Measurements from ENCODE around the gene RNF180.

The RNF180 gene

DNA sequence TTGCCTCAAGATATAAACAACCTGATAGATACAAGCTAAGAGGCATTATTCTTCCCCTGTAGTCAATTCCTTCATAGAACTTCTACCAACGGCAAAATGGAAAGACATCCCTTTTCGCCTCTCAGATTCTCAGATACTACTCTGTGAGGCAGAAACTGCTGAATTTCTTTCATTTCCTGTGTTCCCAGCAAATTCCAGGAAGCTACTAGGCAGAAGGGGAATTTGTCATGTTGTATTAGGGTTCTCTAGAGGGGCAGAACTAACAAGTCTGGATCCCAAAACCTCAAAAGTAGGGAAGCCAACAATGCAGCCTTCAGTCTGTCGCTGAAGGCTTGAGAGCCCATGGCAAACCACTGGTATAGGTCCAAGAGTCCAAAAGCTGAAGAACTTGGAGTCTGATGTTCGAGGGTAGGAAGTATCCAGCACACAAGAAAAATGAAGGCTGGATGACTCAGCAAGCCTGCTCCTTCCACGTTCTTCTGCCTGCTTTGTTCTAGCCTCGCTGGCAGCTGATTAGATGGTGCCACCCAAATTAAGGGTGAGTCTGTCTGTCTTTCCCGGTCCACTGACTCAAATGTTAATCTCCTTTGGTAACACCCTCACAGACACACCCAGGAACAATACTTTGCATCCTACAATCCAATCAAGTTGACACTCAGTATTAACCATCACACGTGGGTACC is 15.2 kb downstream of the RNF180 start:
- H3K4me1 ChIP-seq (ENCODE audit: control insufficient read depth, insufficient read depth, low read length) = no peaks in the 10 kb centered on the region
- H3K9me3 ChIP-seq (ENCODE audit: control insufficient read depth in 2 of 2, low read length in 2 of 2) = no peaks in the 10 kb centered on the region
- no peak overlapping the region for H3K4me3 ChIP-seq (ENCODE audit: low read length in 2 of 2)
- no peak overlapping the region for H3K9ac ChIP-seq (ENCODE audit: low read length in 2 of 2)
- no peaks in the 10 kb centered on the region for H3K36me3 ChIP-seq (ENCODE audit: control insufficient read depth in 2 of 2, insufficient read depth in 2 of 2, low read length in 2 of 2)
- no peak overlapping the region for H3K27ac ChIP-seq (ENCODE audit: low read length)
- H3K27me3 ChIP-seq (ENCODE audit: control insufficient read depth in 1 of 2, insufficient read depth in 2 of 2, low read length in 2 of 2) = no peaks in the 10 kb centered on the region

DNA sequence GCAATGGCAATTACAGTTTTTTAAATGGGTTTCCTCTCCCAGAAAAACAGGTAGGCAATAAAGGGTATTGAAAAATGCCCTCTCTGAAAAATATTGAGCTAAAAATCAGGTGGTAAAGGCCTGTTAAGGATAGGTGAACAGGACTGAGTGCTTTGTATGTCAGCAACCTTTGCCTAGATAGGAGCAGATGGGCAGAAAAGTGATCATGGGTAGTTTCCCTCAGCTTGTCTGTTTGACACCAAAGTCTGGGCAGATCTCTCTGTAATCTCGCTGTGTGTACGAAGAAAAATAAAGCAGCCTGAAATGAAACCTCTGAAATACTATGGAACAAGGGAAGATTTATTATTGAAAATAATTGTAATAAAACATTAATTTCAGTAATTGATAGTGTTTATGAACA is 15.8 kb downstream of the RNF180 start:
- Histone ChIP-seq H3K9ac (ENCODE audit: low read length in 2 of 2) (no peak overlapping the region), H3K4me1 (ENCODE audit: control insufficient read depth, insufficient read depth, low read length) (no peaks in the 10 kb centered on the region), H3K27ac (ENCODE audit: low read length) (no peak overlapping the region)

DNA sequence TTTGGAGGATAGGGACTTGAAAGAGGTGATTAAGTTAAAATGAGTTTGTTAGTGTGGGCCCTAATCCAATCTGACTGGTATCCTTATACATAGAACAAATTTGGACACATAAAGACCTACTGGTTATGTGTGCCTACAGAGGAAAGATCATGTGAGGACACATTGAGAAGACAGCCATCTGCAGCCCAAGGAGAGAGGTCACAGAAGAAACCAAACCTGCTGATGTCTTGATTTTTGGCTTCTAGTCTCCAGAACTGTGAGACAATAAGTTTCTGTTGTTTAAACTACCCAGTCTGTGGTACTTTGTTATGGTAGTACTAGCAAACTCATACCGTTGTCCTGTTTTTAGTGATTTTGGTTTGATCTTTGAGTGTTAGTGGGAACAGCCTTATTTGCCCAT is 18.3 kb downstream of the RNF180 start:
- Histone ChIP-seq H3K4me1 (ENCODE audit: control insufficient read depth, insufficient read depth, low read length) (no peaks in the 10 kb centered on the region), H3K27ac (ENCODE audit: low read length) (no peak overlapping the region), H3K36me3 (ENCODE audit: control insufficient read depth in 2 of 2, insufficient read depth in 2 of 2, low read length in 2 of 2) (no peaks in the 10 kb centered on the region), H3K9ac (ENCODE audit: low read length in 2 of 2) (no peak overlapping the region), H3K9me3 (ENCODE audit: control insufficient read depth in 2 of 2, low read length in 2 of 2) (no peaks in the 10 kb centered on the region), H3K4me3 (ENCODE audit: low read length in 2 of 2) (no peak overlapping the region), H3K27me3 (ENCODE audit: control insufficient read depth in 1 of 2, insufficient read depth in 2 of 2, low read length in 2 of 2) (no peaks in the 10 kb centered on the region)

More for the DNA sequence above, 15.8 kb downstream of the RNF180 start:
- Histone ChIP-seq H3K4me3 (ENCODE audit: low read length in 2 of 2) (no peak overlapping the region), H3K9me3 (ENCODE audit: control insufficient read depth in 2 of 2, low read length in 2 of 2) (no peaks in the 10 kb centered on the region), H3K27me3 (ENCODE audit: control insufficient read depth in 1 of 2, insufficient read depth in 2 of 2, low read length in 2 of 2) (no peaks in the 10 kb centered on the region), H3K36me3 (ENCODE audit: control insufficient read depth in 2 of 2, insufficient read depth in 2 of 2, low read length in 2 of 2) (no peaks in the 10 kb centered on the region)

DNA sequence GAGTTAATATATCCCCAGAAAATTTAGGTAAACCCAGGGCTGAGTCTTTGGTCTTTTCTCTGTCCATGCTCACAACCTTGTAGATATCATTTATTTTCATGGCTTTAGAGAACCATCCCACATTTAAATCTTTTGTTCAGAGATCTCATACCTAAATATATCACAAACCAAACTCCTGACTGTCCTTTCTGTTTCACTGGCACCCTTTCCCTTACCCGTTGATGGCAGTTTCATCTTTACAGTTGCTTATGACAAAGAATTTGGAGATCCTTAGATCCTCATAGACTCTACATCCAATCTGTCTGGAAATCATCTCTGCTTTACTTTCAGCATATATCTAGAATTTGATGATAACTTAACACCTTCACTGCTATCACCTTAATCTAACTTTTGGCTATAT is 19.2 kb downstream of the RNF180 start:
- no peaks in the 10 kb centered on the region for H3K9me3 ChIP-seq (ENCODE audit: control insufficient read depth in 2 of 2, low read length in 2 of 2)
- H3K27me3 ChIP-seq (ENCODE audit: control insufficient read depth in 1 of 2, insufficient read depth in 2 of 2, low read length in 2 of 2) = no peaks in the 10 kb centered on the region
- no peaks in the 10 kb centered on the region for H3K36me3 ChIP-seq (ENCODE audit: control insufficient read depth in 2 of 2, insufficient read depth in 2 of 2, low read length in 2 of 2)
- no peak overlapping the region for H3K4me3 ChIP-seq (ENCODE audit: low read length in 2 of 2)
- no peak overlapping the region for H3K9ac ChIP-seq (ENCODE audit: low read length in 2 of 2)
- no peak overlapping the region for H3K27ac ChIP-seq (ENCODE audit: low read length)
- no peaks in the 10 kb centered on the region for H3K4me1 ChIP-seq (ENCODE audit: control insufficient read depth, insufficient read depth, low read length)

DNA sequence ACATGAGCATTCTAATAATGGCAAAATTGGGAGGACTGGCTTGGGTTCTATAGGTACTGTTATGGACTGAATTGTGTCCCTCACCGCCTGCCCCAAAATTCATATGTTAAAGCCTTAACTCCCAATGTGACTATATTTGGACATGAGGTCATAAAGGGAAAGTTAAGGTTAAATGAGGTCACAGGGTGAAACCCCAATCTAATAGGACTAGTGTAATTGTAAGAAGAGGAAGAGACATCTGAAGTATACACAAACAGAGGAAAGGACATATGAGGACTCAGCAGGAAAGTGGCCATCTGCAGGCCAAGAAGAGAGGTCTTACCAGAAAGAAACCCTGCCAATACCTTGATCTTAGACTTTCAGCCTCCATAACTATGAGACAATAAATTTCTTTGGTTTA is 23.1 kb downstream of the RNF180 start:
- H3K9me3 ChIP-seq (ENCODE audit: control insufficient read depth in 2 of 2, low read length in 2 of 2) = no peaks in the 10 kb centered on the region
- H3K27ac ChIP-seq (ENCODE audit: low read length) = no peak overlapping the region
- no peaks in the 10 kb centered on the region for H3K4me1 ChIP-seq (ENCODE audit: control insufficient read depth, insufficient read depth, low read length)
- H3K36me3 ChIP-seq (ENCODE audit: control insufficient read depth in 2 of 2, insufficient read depth in 2 of 2, low read length in 2 of 2) = no peaks in the 10 kb centered on the region
- no peaks in the 10 kb centered on the region for H3K27me3 ChIP-seq (ENCODE audit: control insufficient read depth in 1 of 2, insufficient read depth in 2 of 2, low read length in 2 of 2)
- no peak overlapping the region for H3K9ac ChIP-seq (ENCODE audit: low read length in 2 of 2)
- H3K4me3 ChIP-seq (ENCODE audit: low read length in 2 of 2) = no peak overlapping the region

DNA sequence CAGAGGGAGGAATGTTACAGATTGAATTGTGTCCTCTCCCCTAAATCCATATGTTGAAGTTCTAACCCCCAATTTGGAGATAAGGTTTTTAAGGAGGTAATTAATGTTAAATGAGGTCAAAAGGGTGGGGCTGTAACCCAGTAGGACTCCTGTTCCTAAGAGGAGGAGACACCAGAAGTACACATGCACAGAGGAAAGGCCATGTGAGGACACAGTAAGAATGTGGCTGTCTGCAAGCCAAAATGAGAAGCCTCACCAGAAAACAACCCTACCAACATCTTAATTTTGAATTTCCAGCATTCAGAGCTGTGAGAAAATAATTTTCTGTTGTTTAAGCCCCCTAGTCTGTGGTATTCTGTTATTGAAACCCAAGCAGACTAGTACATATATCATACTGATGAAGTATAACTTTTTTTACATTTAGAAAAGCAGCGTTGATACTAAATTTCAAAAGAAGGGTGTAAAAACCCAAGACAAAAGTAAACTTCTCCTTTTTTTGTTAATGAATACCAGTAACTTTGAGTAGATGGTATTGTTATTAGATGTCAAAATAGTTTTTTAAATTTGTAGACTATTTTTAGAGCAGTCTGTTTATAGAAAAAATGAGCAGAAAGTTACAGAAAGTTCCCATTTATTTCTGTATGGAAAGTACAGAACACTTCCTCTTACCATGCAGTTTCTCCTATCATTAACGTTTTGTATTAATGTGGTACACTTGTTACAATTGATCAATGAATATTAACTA is 25.1 kb downstream of the RNF180 start:
- H3K9ac ChIP-seq (ENCODE audit: low read length in 2 of 2) = no peak overlapping the region
- no peak overlapping the region for H3K27ac ChIP-seq (ENCODE audit: low read length)
- H3K36me3 ChIP-seq (ENCODE audit: control insufficient read depth in 2 of 2, insufficient read depth in 2 of 2, low read length in 2 of 2) = no peaks in the 10 kb centered on the region
- no peaks in the 10 kb centered on the region for H3K4me1 ChIP-seq (ENCODE audit: control insufficient read depth, insufficient read depth, low read length)
- no peaks in the 10 kb centered on the region for H3K27me3 ChIP-seq (ENCODE audit: control insufficient read depth in 1 of 2, insufficient read depth in 2 of 2, low read length in 2 of 2)
- no peak overlapping the region for H3K4me3 ChIP-seq (ENCODE audit: low read length in 2 of 2)
- no peaks in the 10 kb centered on the region for H3K9me3 ChIP-seq (ENCODE audit: control insufficient read depth in 2 of 2, low read length in 2 of 2)

DNA sequence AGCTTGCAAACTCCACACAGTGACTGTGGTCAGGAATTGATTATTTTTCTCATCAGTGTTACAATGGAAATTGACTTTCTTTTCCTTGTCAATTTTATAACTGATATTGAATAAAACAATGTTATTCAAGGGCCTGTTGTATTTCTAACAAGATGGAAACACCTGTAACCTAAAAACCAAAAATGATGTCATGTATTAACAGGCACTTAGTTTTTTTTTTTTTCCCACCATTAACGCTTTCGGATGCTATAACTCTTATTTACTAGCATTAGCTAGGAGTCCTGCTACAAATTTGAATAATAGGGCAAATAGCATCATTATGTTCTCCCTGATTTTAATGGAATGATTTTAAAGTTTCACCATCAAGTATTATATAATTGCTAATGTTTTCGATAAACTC is 30.3 kb downstream of the RNF180 start:
- Histone ChIP-seq H3K4me3 (ENCODE audit: low read length in 2 of 2) (no peak overlapping the region), H3K9ac (ENCODE audit: low read length in 2 of 2) (no peak overlapping the region), H3K27me3 (ENCODE audit: control insufficient read depth in 1 of 2, insufficient read depth in 2 of 2, low read length in 2 of 2) (no peaks in the 10 kb centered on the region), H3K27ac (ENCODE audit: low read length) (no peak overlapping the region), H3K9me3 (ENCODE audit: control insufficient read depth in 2 of 2, low read length in 2 of 2) (no peaks in the 10 kb centered on the region), H3K36me3 (ENCODE audit: control insufficient read depth in 2 of 2, insufficient read depth in 2 of 2, low read length in 2 of 2) (no peaks in the 10 kb centered on the region), H3K4me1 (ENCODE audit: control insufficient read depth, insufficient read depth, low read length) (no peaks in the 10 kb centered on the region)

DNA sequence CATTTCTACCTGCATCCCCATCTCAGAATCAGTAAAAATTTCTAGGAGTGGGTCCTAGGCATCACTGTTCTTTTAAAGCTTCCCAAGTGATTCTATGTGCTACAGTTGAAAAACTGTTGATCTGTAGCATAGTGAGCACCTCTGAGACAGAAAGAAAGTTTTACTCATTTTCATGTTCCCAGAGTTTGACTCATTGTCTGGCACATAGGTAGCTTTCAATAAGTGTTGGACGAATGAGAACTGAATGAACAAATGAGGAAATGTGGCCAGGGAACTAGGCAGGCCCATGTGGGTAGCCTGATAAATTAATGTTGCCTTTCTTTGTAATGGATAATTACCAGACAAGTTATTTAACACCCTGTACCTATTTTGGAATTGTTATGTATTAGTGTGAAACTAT is 33.8 kb downstream of the RNF180 start:
- Histone ChIP-seq H3K4me1 (ENCODE audit: control insufficient read depth, insufficient read depth, low read length) (no peaks in the 10 kb centered on the region), H3K9me3 (ENCODE audit: control insufficient read depth in 2 of 2, low read length in 2 of 2) (no peaks in the 10 kb centered on the region), H3K9ac (ENCODE audit: low read length in 2 of 2) (no peak overlapping the region), H3K4me3 (ENCODE audit: low read length in 2 of 2) (no peak overlapping the region), H3K36me3 (ENCODE audit: control insufficient read depth in 2 of 2, insufficient read depth in 2 of 2, low read length in 2 of 2) (no peaks in the 10 kb centered on the region), H3K27ac (ENCODE audit: low read length) (no peak overlapping the region), H3K27me3 (ENCODE audit: control insufficient read depth in 1 of 2, insufficient read depth in 2 of 2, low read length in 2 of 2) (no peaks in the 10 kb centered on the region)

DNA sequence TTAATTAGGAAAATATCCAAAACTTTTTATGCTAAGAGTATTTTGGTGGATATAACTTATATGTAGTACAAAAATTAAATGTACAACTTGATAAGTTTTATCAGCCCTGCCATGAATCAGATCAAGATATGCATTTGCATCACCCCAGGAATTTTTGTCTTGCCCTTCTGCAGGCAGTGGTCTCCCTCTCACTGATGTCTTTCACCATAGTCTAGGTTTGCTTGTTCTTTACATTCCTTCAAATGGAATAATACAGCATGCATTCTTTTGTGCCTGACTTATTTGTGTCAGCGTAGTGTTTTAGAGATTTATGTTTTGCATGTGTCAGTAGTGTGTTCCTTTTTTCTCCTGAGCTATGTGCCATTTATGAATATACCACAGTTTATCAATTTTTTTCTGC is 36.4 kb downstream of the RNF180 start:
- Histone ChIP-seq H3K4me3 (ENCODE audit: low read length in 2 of 2) (no peak overlapping the region), H3K27me3 (ENCODE audit: control insufficient read depth in 1 of 2, insufficient read depth in 2 of 2, low read length in 2 of 2) (no peaks in the 10 kb centered on the region), H3K4me1 (ENCODE audit: control insufficient read depth, insufficient read depth, low read length) (no peaks in the 10 kb centered on the region), H3K36me3 (ENCODE audit: control insufficient read depth in 2 of 2, insufficient read depth in 2 of 2, low read length in 2 of 2) (no peaks in the 10 kb centered on the region), H3K9ac (ENCODE audit: low read length in 2 of 2) (no peak overlapping the region), H3K9me3 (ENCODE audit: control insufficient read depth in 2 of 2, low read length in 2 of 2) (no peaks in the 10 kb centered on the region), H3K27ac (ENCODE audit: low read length) (no peak overlapping the region)

DNA sequence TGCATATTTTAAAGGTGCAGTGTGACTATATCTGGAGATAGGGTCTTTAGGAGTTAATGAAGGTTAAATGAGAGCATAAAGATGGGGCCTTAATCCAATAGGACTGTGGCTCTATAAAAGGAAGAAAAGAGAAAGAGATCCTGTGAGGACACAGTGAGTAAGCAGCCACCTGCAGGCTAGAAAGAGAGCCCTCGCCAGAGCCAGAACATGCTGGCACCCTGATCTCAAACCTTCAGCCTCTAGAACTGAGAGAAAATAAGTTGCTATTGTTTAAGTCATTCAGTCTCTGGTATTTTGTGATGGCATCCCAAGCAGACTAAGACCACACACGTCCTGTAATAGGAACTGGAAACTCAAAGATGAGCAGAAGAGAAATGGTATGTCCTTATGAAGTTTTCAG is 41.0 kb downstream of the RNF180 start:
- no peaks in the 10 kb centered on the region for H3K27me3 ChIP-seq (ENCODE audit: control insufficient read depth in 1 of 2, insufficient read depth in 2 of 2, low read length in 2 of 2)

DNA sequence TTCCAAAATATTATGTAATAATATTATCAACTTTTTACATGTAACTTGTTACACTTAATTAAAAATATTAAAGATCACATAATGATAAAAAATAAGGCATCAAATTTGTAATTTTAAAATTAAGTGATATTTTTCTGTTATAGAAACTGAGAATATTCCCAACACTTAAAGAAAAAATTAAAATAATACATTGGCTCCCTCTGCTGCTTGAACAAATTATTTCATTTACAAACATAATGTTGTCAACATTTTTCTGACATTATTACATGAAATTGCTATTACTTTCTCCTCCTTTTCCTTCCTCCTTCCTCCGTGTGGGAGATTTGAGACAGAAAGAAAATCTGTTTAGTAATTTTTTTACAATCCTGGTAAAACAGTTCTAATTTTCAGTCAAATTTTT is 42.3 kb downstream of the RNF180 start:
- H3K27me3 ChIP-seq (ENCODE audit: control insufficient read depth in 1 of 2, insufficient read depth in 2 of 2, low read length in 2 of 2) = no peaks in the 10 kb centered on the region
- no peaks in the 10 kb centered on the region for H3K9me3 ChIP-seq (ENCODE audit: control insufficient read depth in 2 of 2, low read length in 2 of 2)
- H3K9ac ChIP-seq (ENCODE audit: low read length in 2 of 2) = no peak overlapping the region
- no peak overlapping the region for H3K27ac ChIP-seq (ENCODE audit: low read length)
- no peak overlapping the region for H3K4me3 ChIP-seq (ENCODE audit: low read length in 2 of 2)
- no peaks in the 10 kb centered on the region for H3K36me3 ChIP-seq (ENCODE audit: control insufficient read depth in 2 of 2, insufficient read depth in 2 of 2, low read length in 2 of 2)
- H3K4me1 ChIP-seq (ENCODE audit: control insufficient read depth, insufficient read depth, low read length) = no peaks in the 10 kb centered on the region

More for the DNA sequence above, 41.0 kb downstream of the RNF180 start:
- H3K9me3 ChIP-seq (ENCODE audit: control insufficient read depth in 2 of 2, low read length in 2 of 2) = no peaks in the 10 kb centered on the region
- H3K9ac ChIP-seq (ENCODE audit: low read length in 2 of 2) = no peak overlapping the region
- no peak overlapping the region for H3K27ac ChIP-seq (ENCODE audit: low read length)
- H3K4me3 ChIP-seq (ENCODE audit: low read length in 2 of 2) = no peak overlapping the region
- H3K36me3 ChIP-seq (ENCODE audit: control insufficient read depth in 2 of 2, insufficient read depth in 2 of 2, low read length in 2 of 2) = no peaks in the 10 kb centered on the region
- no peaks in the 10 kb centered on the region for H3K4me1 ChIP-seq (ENCODE audit: control insufficient read depth, insufficient read depth, low read length)
